HG02981 (cell line): Measurements from ENCODE around the gene ACSL3.
"Not testable (repeated sequence)": the region's sequence is repeated elsewhere in the genome, so short reads cannot be mapped to it uniquely, and the experiment has no call there.

Experiments
- ATAC-seq: cut with Tn5 transposase; IDR thresholded peaks from one replicate; pipeline ENCODE4 v1.9.1; 2021; ENCODE audit warnings: mild to moderate bottlenecking, moderate library complexity; ENCODE audit not compliant: unreplicated experiment

The ACSL3 gene

GRCh38 chr2:222860740-222861410 lies at the start of gene ACSL3:
Gene ACSL3 (plus strand): TSS chr2:222861036. CDS start chr2:222908773, 47,737 bp downstream.
- peak; percentile 98 for ATAC-seq

- no peak for ATAC-seq
These were observed 49.0 kb upstream of the ACSL3 start for GRCh38 chr2:222811828-222812227.

DNA sequence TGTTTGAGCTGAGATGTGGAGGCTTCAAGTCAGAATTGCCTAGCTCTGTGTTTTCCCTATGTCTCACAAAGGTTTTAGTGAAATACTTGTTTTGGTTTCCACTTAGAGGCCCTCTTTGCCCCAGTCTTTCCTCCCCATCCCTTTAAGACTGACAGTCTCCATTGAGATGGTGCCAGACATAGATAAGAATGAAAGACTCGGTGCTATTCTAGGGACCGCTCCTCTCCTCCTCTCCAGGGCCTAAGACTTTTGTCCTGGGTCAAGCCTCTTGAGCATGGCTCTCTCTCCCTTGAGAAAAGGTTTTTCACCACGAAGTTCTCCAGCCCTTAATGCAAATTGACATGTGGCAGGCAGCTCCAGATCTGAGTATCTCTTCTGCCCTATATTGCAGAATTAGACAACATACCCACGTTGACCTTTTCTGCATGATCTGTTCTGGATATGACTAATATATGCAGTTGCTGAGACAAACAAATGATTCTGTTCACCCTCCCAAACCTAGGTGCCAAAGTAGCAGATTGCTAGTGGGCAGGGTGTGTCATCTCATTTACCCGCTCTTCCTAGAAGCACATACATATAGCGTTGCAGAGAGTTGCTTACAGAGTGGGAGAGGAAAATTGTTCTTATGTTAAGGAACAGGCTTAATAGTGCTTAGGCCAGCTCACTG lies 47.5 kb upstream of the ACSL3 start:
- ATAC-seq = peak; percentile 96

GRCh38 chr2:222819722-222820333 lies 41.0 kb upstream of the ACSL3 start:
- no peak for ATAC-seq

GRCh38 chr2:222823183-222823930 lies 37.5 kb upstream of the ACSL3 start:
- no peak for ATAC-seq

DNA sequence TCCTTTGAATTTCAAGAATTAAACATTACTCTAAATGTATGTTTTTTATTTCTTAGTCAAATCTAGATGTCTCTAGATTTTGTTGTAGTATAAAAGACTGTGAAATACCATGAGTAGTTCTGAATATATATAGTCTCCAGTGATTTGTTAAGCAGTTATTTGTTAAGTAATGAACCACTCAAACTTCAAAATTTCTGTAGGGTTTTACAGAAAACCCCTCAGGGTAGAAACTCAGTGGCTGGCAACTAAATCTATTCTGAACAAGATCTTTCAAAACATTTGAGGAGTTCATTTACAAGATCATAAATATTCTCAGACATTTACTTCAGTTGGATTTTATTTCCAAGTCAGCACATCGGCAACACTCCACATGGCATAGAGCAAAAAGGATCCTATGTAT lies 35.8 kb upstream of the ACSL3 start:
- no peak for ATAC-seq

DNA sequence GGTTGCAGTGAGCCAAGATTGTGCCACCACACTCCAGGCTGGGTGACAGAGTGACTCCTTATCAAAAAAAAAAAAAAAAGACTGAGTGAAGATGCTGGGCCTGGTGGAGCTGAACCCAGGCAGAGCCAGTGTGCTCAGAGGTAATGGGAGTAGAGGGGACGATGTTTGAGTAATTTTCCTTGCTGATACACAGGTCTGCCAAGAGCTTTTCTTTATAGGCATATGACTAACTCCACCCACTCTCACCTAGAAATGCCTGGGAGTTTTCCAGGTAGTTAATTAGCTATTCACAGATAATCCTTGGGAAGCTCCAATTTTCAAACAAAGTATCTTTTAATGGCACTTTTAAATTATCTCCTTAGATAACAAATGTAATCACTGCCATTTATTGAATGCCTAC lies 33.4 kb upstream of the ACSL3 start:
- no peak for ATAC-seq

- no peak for ATAC-seq
These were observed 32.3 kb upstream of the ACSL3 start for GRCh38 chr2:222828572-222828971.

- no peak for ATAC-seq
These were observed 30.7 kb upstream of the ACSL3 start for GRCh38 chr2:222830164-222830563.

- ATAC-seq = no peak
These were observed 27.4 kb upstream of the ACSL3 start for GRCh38 chr2:222833410-222833809.

DNA sequence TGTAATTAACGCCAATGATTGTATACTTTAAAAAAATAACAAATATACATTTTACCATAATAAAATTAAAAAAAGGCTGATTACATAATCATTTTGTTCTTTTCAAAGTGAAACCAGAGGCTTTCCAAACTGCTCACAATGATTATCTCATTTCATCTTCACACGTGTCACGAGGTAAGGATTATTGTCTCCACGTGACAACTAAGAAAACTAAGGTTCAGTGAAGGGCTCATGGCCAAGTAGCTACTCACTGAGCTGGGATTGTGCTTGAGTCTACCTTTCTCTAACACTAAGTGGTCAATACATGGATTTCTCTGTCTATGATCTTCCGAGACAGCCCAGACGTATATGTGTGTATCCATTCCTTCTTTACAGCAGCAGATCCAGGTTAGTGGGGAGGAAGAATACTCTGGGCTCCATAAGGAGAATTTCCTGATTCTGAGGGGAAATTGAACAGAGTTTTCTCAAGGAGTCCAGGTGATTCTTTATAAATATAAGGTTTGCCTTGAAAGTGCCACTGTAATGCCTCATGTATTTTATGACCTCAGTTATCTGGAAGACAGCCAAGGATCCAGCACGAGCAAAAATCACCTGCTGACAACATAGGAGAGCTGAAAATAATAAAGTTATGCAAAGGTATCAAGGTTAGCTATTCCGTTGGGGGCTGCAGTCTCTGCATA lies 25.6 kb upstream of the ACSL3 start:
- no peak for ATAC-seq

GRCh38 chr2:222835823-222836151 lies 25.0 kb upstream of the ACSL3 start:
- no peak for ATAC-seq

- ATAC-seq = no peak
These were observed 23.2 kb upstream of the ACSL3 start for GRCh38 chr2:222837643-222838056.

DNA sequence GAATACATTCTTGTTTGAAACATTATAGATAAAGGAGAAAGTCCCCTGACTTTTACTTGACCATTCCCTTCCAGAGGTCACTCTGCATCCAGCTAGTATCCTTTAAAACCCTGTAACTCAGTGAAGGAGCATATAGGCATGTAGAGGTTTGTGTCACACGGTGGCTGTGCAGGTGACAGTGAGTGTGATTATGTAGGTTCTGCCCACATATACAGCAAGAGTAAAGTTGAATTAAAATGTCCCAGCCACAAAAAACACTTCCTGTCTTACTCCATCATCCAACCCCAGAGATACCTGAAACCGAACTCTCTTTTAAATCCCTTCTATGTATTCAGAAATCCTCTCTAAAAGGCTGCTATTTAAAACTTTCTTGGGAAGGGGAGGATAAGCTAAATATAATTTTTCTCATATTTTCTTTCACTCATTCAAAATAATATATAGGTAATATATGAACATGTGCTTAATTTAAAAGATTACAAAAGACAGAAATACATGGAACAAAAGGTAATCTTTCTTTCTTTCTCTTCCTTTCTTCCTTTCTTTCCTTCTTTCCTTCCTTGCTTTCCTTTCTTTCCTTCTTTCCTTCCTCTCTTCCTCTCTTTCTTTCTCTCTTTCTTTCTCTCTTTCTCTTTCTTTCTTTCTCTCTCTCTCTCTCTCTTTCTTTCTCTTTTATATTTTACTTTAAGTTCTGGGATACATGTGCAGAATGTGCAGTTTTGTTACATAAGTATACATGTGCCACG lies 20.6 kb upstream of the ACSL3 start:
- ATAC-seq = no peak

DNA sequence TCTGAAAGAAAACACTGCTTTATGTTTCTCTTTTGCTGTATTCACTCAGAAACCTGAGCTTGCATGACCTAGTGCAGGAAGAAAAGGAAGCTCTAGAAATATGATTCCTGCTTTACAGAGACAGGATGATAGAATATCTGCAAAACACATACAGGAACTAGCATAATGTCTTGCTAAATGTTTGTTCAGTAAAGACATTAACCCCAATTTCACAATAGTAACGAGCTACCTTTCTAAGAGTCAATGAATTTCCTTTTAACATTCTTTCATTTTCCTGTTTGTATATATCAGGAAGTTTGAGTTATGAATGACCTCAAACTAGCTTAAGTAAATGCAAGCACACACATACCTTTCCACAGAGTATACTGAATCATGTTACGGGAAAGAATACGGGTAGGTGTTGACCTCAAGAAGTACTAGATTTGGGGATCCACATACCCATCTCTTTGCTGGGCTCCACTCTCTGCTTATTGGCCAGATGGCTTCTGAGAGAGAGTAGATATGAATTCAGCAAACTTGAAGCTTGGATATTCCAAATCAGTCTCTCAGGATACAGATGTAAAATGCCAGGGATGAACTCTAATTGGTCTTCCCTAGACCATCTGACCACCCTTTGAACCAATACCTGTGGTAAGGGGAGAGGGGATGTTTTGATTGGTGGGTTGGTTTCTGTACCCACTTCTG lies 18.2 kb upstream of the ACSL3 start:
- ATAC-seq = no peak

GRCh38 chr2:222844323-222844722 lies 16.5 kb upstream of the ACSL3 start:
- no peak for ATAC-seq

GRCh38 chr2:222845314-222845713 lies 15.5 kb upstream of the ACSL3 start:
- not testable (repeated sequence) for ATAC-seq

GRCh38 chr2:222846003-222846402 lies 14.8 kb upstream of the ACSL3 start:
- no peak for ATAC-seq

- ATAC-seq = not testable (repeated sequence)
These were observed 12.8 kb upstream of the ACSL3 start for GRCh38 chr2:222848031-222848430.

- no peak for ATAC-seq
These were observed 12.0 kb upstream of the ACSL3 start for GRCh38 chr2:222848862-222849261.
